ENCODE data around the gene MAMLD1. TPM values are rescaled to one million over a fixed set of nuclear protein-coding genes. Genes with fewer than 3 reads are reported as not detected.

MAMLD1 gene
- 0.48 and 0.53 TPM in 2 replicates for total RNA-seq (2021)
- long read RNA-seq, partial matches to known transcripts, result 0 of 2 reads
- long read RNA-seq, other reads (novel, unspliced or antisense), result 2 of 2 reads

- no peak within 1 kb of the TSS for H2AK5ac ChIP-seq (ENCODE audit: insufficient read length, low read length)
- Mint-ChIP-seq H3K9me3 (peaks cover 49 to 58% of the 10 kb centered on the region in 2 experiments), H3K4me1 (peaks cover 15 to 17% of the 10 kb centered on the region in 2 experiments), H3K4me3 (peak within 1 kb of the TSS; percentile 48 to 82), H3K27ac (peak within 1 kb of the TSS in 1 of 3 experiments; percentile 87; a peak in 1 of 7 replicates), H3K27me3 (ENCODE audit: low read depth) (peaks cover 87% of the 10 kb centered on the region), H3K36me3 (ENCODE audit: insufficient read depth in 1 of 3, low read depth in 3 of 3) (peaks cover 0 to 9% (median 4%) of the 10 kb centered on the region in 3 experiments; a peak in 4 of 7 replicates)
- H3K23ac ChIP-seq (ENCODE audit: insufficient read length, low read depth, low read length), result no peak within 1 kb of the TSS
- peaks cover 32% of the 10 kb centered on the region for H3K23me2 ChIP-seq (ENCODE audit: insufficient read length, low read depth, low read length, poor library complexity, severe bottlenecking)
- DNase-seq, result peak; percentile 31
- H3K9ac ChIP-seq (ENCODE audit: extremely low read depth, insufficient read length, low read length), result no peak within 1 kb of the TSS
- no peak within 1 kb of the TSS for H2AFZ ChIP-seq (ENCODE audit: low read length)
- H4K8ac ChIP-seq (replicated peaks; ENCODE audit: insufficient read length, low read depth, low read length), result no peak within 1 kb of the TSS
- H4K20me1 ChIP-seq (ENCODE audit: control insufficient read depth, insufficient read depth, insufficient read length), result no peaks in the 10 kb centered on the region
- no CpG with 5 or more reads among the region's 88 CpGs for WGBS (ENCODE audit: extremely low coverage, insufficient read length, low lambda C conversion rate)
- no peak within 1 kb of the TSS for H2BK5ac ChIP-seq (ENCODE audit: insufficient read length, low read length)
- H3K14ac ChIP-seq (ENCODE audit: insufficient read depth, low read length), result no peak within 1 kb of the TSS; the same call in 1 of the 2 replicates
- TF ChIP-seq CTCF (conservative IDR thresholded peaks at IDR 0.05), result no peak
- no peaks in the 10 kb centered on the region; the same call in 1 of the 2 replicates for H3K4me1 ChIP-seq (ENCODE audit: insufficient read depth, low read length)
- H2BK120ac ChIP-seq (ENCODE audit: low read depth, low read length, poor library complexity, severe bottlenecking), result no peak within 1 kb of the TSS
- H2BK12ac ChIP-seq (ENCODE audit: insufficient read length, low read depth, low read length), result no peak within 1 kb of the TSS
- H3K79me1 ChIP-seq (ENCODE audit: insufficient read depth, low read depth, low read length, poor library complexity, severe bottlenecking), result no peaks in the 10 kb centered on the region
- no peak within 1 kb of the TSS for H4K91ac ChIP-seq (ENCODE audit: insufficient read length, low read depth, low read length)
- peak within 1 kb of the TSS; percentile 92 for H3K4me2 ChIP-seq (ENCODE audit: insufficient read depth, insufficient read length, low read length)
- H4K5ac ChIP-seq (ENCODE audit: insufficient read length, low read depth, low read length), result no peak within 1 kb of the TSS
- H3T11ph ChIP-seq (ENCODE audit: low read length), result no peak within 1 kb of the TSS
- no peak within 1 kb of the TSS for H3K4ac ChIP-seq (ENCODE audit: low read depth, low read length)
- H3K9me3 ChIP-seq (ENCODE audit: control insufficient read depth, low read depth, low read length), result no peaks in the 10 kb centered on the region
- no peaks in the 10 kb centered on the region for H3K79me2 ChIP-seq (ENCODE audit: insufficient read depth, low read length)
- H3K27me3 ChIP-seq (ENCODE audit: insufficient read depth, low read length), result peaks cover 52% of the 10 kb centered on the region; the same call in 1 of the 2 replicates
- no peak within 1 kb of the TSS for H3K56ac ChIP-seq (ENCODE audit: insufficient read length, low read depth, low read length)
- H3K18ac ChIP-seq (ENCODE audit: insufficient read length, low read depth, low read length), result no peak within 1 kb of the TSS
- no peak within 1 kb of the TSS for H3K27ac ChIP-seq (ENCODE audit: insufficient read length, low read depth, low read length)
- no peak within 1 kb of the TSS for H2BK20ac ChIP-seq (ENCODE audit: low read depth, low read length, poor library complexity, severe bottlenecking)
- no peak within 1 kb of the TSS for H2BK15ac ChIP-seq (ENCODE audit: low read depth, low read length)
These were observed at the start of gene MAMLD1 for GRCh38 chrX:150362599-150363481. MAMLD1 (plus strand) TSS chrX:150363317; CDS start chrX:150445517, 82,200 bp downstream.
